Activated T-helper 9 cell treated with anti-CD3 and anti-CD28 coated beads, Interleukin-2, amount 50 U/mL, for 16 hours (primary cell): ENCODE data around the gene TPK1.
"Not testable (repeated sequence)": the region's sequence is repeated elsewhere in the genome, so short reads cannot be mapped to it uniquely, and the experiment has no call there.

ENCODE experiments used
- DNase-seq: peaks from one replicate; pipeline ENCODE4 v3.0.0-alpha.2; 2020; ENCODE audit warnings: low read depth

TPK1 gene

DNA sequence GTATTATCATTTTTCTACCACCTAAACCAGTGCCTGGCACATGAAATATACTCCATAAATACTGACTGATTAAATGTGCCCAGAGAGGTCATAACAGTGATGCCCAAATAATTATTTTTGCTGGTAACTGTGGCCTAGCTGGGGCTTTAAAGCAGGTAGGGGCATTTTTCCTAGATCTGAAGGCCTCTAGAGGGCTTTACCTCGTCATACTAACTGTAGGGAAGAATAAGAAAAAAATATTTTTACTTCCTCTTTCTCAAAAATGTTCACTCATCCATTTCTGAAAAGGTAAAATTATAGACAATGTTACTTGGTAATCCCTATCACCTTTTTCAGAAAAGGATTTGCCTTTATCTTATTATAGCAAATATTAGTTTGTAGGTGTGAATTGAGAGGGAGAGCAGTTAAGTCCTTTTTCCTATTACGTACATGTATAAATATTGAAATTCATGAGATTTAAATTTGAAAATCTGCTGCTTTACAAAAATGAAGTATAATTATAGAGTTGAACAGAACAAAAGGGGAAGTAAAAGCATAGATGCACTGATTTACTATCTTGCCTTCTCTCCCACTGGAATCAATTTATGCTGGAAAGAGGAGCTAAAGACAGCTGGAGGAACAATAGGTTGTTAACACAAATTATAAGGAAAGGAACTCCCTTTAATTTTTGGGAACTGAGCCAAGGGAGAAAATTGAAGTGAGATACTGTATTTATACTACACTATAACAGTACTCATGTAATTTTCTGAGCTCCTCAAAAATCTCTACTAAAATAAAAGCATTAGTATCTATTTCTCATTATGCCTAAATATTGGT lies 360.8 kb downstream of the TPK1 start:
- DNase-seq = no peak

DNA sequence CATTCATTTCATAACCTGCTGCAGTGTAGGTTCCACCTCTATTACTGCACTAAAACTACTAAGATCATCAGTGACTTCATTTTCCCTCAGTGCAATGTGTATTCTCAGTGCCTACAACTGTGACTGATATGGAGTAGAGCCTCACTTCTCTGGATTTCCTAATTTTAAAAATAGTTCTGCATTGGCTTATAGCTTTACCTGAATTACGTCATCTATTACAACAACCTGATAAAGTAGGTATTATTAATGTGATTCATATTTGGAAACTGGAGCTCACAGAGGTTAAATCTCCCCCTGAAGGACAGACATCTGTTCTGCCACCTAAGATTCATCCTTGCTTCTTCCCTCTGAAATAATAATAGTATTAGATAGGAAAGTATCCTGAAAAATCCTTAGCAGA lies 361.5 kb downstream of the TPK1 start:
- no peak for DNase-seq

DNA sequence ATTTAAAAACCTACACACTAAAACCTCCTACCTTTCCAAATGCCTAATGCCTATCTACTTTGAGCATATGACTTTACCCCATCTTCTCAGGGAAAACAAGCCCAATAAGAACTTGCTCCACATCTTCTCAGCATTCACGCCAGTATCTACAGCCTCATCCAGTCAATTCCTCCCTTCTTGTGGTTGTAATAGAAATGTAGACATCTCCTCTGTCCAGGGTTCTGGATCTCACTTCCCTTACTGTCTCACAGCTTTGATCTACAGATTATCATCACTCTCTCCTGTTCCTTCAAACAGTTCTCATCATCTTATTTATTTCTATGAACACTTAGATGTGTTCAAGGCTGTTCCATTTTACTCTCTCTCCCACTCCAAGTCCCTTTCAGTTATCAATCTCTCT lies 361.9 kb downstream of the TPK1 start:
- DNase-seq = no peak

DNA sequence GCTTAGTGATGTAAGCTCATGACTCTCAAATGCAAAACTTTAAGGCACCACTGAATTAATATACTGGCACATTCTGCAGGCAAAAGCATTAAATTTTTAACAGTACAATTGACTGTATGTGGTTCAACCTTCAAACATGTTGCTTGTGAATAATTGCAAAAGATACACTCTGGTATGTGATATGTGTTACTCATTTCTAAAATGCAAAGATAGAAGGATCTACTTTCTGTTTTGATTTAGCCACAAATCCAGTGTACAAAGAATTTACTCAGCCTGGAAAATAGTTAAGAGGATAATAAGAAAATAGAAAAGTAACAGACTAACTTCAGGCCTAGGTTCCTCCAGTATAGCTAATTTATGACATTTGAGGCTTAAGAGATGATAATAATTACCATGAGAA lies 365.8 kb downstream of the TPK1 start:
- DNase-seq = no peak

DNA sequence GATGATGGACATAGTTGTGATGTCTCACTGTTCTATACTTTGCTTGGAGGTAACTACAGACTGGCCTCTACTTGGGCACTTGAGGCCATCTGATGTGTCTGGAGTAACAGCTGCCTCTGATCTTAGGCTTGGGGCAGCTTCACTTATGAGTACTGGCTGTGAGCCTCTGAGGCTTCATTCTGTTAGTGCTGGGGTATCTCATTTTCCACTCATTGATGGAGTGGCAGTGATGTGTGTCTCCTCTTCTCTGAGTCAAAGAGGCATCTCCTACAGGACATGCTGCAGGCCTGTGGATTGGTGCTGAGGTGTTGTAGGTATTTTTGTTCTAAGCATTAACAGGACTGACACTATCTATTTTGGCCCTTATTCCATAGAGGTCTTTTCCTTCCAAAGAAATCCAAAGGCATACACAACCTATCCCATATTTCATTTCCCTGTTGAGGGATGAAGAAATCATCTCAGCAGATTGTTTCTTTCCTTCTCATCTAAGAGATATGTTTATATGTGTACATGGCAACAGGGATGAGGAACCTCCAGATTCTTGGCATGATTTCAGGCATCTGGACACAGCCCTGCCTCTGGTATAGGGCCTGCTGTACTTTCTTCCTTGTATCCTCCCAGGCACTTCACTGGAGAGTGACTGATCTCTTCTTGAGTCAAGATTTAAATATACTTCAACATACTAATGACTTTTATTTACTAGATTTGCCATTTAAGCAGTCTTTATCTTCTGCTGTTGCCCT lies 366.7 kb downstream of the TPK1 start:
- no peak for DNase-seq

DNA sequence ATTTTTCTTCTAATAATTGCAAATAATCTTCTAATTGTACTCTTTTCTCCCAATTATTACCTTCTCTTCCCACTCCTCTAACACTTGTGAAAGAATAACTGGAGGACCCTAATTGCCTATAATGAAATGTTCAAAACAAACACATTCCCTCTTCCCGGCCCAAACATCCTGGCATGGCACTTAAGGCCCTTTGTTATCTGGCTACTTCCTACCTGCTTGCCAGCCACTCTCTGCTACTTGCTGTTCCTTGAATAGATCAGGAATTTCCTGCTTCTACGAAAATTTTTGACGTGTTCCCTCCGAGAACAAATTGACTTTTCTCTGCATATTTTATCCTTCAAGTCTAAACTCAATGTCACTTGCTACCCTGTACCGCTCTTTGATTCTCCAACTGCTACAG lies 376.2 kb downstream of the TPK1 start:
- DNase-seq = no peak

DNA sequence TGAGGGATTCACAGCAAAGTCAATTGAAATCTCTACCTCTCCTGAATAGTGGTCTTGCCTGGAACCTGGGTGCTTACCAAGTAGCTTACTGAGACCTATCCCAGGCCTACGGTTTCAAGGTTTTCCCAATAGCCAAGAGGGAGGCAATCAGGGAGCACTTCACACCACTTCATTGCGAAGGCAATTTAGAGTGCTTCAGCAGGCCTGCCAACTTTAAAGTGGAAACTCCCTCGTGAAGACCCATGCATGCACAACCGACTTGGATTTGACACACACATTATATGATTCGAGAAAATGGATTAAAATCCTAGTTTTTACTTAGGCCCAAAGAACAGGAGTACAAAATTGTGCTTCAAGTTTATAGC lies 380.8 kb downstream of the TPK1 start:
- no peak for DNase-seq

DNA sequence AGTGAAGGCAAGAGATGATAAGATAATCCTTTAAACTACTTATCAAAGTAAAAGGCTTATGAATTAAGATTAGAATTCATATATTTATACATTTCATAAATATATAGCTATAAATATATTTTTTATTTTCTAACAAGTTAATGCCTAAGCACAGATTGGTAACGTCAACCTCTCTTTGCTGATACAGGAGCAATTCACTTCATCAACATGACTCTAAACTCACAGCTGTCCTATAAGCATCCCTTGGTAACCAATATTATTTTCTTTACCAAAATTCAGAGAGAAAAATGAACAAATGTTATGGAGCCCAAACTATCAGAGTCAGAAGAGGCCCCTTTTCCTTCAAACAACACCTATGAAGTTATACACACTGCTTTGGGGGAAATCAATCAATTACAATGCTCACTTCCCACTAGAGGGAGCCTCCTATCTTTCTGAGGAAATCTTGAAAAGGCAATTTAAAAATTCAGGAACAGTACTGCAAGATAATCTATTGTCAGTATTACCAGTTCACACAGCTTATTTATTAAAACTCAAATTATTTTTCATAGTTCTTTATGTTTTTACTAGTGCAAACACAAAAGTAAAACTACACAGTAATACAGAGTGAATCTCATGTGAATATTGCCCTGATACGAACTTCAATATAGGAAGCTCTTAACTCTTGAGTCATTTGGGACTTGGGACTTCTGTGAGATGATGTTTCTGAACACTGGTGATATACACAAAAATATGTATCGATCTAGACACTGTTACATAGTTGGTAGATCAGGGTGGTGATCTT lies 381.4 kb downstream of the TPK1 start:
- no peak for DNase-seq

DNA sequence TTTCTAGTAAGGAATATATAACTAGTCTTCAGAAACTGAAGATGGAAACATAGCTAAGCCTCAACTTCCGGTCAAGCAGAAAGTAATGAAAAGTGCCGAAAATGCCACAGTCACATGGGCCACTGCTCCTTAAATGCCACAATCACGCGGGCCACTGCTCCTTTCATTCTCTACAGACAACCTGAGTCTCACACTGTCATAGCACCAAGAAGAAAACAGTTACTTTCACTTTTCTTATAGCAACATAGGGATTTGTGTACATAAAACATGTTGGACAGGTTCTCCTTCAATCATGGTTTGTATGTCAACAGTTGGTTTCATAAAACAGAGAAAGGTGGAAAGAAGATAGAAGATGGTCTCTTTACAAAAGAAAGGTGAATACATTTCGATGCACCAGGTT lies 383.8 kb downstream of the TPK1 start:
- no peak for DNase-seq

DNA sequence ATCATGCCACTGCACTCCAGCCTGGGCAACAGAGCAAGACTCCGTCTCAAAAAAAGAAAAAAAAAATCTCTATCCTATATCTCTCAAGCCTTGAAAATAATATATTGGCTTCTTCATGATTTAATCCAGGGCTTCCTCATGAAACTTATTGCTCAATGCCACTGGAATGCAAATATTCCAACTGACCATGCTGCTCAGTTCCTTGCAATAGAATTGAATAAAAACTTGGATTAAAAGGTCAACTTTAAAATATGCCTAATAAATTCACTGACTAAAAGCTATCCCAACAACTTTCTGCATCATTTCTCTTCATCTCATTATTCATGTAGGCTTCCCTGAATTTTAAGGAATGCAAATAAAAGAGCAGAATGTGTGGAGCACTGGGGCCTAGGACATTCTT lies 390.3 kb downstream of the TPK1 start:
- DNase-seq = no peak

DNA sequence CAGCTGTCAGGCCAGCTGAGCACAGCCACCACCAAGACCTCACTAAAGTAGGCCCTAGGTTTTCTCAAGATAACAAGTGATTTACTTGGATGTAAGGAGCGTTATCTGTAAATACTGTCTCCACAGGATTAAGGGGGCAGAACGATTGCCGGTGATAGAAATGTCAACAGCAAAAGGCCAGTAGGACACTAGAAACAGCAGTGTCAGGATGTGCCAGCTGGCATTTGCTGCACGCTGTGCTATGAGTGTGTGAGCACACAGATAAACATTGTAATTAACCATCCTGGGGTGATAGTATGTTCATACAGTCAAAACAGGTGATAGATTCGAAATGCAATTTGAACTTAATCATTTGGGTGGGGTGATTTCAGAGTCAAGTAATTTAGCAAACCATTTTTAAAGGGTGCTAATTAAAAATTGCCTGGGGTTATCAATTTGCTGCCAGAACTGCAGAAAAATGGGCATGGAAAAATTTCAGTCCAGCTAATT lies 396.1 kb downstream of the TPK1 start:
- DNase-seq = no peak

DNA sequence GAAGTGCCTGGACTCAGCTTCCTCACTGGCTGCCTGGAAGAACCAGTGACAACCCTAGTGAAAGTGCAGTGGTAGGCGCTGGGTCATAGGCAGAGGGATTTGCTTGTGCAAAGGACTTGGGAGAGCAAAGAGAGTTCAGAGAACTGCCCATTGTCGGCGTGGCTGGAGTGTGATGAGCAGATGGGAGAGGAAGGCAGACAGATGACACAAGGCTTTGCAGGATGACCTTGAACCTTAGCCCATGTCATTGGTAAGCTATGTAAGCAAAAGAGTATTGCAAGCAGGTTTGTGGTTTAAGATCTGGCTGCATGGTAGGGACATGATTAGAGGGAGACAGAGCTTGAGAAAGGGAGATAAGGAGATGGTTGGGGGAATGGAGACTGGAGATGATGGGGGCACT lies 397.1 kb downstream of the TPK1 start:
- no peak for DNase-seq

DNA sequence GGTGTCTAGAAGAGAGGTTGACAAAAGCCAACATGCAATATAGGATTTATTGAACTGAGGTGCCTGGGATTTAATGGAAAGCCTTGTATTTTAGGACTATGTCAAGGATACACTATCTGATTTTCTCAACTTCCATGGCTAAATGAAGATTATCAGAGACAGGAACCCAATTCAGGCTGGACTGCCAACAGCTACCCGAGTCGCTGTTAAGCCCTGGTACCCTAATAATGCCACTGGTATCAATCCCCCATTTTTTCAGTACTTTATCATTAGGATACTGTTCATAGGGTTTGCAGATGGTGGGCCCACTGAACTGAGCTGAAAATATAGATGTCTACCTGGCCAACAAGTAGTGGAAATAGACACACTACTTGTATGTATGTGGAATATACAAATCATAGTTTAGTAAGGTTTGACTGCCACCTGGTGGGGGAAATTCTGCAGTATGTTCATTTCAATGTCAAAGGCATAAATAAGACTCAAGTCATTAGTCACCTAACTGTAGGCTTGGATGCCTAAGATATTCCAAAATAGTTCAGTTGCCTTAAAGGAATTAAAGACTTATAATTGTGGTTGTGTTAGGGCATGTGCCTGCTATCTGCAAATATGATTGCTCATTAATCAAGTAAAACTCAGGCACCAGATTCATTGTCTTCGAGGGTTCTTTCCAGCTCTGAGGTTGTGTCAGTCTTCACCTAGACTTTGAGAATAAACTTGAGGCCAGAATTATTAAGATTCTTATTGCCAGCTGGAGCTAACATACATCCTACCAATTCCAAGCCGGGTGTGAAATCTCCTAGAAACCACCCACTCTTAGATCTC lies 398.3 kb downstream of the TPK1 start:
- DNase-seq = no peak

DNA sequence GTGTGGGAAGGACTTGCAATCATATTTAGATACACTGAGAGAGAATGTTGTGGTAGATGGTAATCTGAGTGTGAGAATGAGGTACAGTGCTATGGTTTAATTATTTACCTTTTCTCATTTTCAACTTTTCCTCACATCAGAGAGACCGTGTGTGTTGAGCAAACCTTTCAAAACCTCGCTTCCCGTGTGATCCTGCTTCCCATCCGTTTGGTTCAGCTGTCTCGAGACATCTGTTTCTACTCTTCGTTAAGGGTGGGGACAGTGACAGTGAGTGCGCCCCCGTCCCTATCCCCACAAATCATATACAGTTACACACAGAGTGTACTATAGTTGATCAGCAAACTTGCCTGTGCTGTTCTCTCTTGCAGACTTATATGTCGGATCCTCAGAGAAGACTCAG lies 399.4 kb downstream of the TPK1 start:
- DNase-seq = no peak

DNA sequence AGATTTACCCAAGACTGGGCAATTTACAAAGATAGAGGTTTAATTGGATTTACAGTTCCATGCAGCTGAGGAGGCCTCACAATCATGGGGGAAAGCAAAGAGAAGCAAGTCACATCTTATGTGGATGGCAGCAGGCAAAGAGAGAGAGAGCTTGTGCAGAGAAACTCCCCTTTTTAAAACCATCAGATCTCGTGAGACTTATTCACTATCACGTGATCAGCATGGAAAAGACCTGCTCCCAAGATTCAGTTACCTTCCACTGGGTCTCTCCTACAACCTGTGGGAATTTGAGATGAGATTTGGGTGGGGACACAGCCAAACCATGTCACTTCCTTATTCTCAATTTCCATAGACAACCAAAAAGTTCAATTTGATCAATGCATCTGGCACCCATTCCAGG lies 407.4 kb downstream of the TPK1 start:
- no peak for DNase-seq

DNA sequence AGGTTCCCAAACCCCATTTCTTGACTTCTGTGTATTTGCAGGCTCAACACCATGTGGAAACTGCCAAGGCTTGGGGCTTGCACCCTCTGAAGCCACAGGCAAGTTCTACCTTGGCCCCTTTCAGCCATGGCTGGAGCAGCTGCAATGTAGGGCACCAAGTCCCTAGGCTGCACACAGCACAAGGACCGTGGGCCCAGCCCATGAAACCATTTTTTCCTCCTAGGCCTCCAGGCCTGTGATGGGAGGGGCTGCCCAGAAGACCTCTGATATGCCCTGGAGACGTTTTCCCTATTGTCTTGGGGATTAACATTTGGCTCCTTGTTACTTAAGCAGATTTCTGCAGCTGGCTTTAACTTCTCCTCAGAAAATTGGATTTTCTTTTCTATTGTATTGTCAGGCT lies 408.3 kb downstream of the TPK1 start:
- not testable (repeated sequence) for DNase-seq

DNA sequence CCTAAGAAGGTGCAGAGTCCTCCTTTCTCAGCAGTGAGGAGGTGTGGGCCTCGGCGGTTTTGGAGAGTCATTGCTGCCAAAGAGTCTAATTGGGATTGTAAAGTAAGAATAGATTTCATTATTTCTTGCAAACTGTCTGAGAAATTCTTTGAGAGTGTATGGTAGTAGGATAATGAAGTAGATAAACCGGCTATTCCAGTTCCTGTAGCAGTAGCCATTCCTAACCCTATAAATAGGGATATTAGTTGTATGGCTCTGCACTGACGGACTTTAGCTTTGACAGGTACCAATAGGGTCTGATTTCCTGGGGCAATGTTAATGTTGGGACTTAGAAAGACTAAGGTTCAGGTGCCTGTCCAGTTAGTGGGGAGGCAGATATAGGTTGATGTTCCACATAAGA lies 416.9 kb downstream of the TPK1 start:
- not testable (repeated sequence) for DNase-seq

DNA sequence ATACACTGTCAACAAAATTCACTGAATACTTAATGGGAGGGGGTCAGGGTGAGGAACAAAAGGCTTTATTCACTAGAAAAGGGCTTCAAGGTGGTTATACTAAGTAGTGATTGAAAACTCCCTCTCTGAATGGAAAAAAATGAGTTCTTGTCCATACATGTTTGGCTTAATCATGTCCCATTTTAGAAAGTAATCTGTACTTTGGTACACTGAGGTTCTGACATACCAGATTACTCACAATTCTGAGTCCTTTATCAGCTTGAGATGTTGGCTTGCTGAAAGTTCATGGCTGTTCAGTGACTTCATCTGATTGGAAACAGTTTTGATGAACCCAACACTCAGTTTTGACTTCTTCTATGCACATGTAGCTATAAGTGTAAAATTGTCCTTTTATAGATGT lies 419.5 kb downstream of the TPK1 start:
- no peak for DNase-seq

DNA sequence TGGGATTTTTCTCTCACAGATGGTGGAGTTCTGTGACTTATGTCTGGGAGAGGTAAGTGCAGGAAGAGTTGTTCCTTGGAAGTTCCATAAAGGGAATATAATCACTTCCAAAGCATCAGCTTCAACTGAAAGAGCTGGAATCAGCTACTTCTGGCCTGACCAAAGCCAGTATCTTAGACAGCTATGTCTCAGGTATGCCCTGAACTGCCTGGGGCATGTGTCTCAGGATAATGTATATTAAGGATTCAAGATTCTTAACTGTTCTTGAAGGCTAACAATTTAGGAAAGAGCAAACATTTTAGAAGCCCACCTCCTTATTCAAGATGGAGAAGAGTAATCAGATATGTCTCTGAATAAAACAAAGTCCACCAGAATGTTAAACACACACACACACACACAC lies 420.0 kb downstream of the TPK1 start:
- DNase-seq = no peak

DNA sequence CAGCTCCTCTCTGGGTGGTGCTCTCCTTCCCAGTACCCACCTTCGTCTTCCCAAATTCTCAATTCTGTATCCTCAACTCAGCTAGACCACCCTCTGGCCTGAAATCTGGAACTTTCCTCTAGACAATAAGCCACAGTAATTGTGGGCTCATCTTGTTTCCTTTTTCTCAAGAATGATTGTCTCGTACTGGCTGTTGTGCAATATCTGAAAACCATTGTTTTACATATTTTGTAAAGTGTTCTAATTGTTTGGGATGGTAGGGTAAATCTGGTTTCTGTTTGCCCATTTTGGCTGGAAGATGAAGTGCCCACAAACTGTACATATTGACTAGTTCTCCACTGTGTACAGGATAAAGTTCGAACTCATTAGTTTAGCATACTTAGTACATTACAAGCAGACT lies 421.0 kb downstream of the TPK1 start:
- no peak for DNase-seq

DNA sequence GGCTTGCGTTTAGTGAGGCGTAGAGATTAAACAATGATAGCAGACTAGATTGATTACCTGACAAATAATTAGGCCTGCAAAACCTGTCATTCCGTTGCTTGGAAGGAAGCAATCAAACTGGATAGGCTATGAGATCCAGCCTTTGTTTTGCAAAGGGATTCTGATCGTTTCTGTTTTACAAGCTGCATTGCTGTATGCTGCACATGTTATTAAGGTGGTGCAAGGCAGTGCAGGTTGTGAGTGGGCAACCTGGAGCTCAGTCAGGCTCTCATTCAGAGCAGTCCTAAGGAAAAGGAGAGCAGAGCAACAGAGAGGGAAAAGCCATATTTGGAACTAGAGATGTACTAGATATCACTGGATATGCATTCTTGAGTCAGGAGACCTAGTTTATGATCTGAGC lies 425.4 kb downstream of the TPK1 start:
- DNase-seq = no peak

DNA sequence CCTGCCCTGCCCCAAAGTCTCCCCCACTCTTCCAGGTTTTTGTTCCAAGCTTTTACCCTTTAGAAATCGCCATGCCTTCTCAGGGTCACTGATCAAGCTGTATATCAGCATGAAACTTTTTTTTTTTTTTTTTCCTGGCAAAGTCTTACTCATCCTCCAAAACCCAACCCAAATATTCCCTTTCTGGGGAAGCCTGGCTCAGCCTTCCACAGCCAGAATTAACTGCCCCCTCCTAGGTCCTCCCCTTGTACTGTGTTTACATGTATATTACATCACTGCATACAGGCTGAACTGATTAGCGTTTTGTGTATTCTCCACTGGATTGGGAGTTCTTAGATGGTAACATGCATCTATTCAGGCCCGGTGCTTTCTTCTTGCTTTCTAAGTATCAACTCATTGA lies 427.7 kb downstream of the TPK1 start:
- DNase-seq = no peak
